H9 (cell line): ENCODE results near the gene FSIP1. TPM values are rescaled to one million over a fixed set of nuclear protein-coding genes. Genes with fewer than 3 reads are reported as not detected.

Experiments used
- DNase-seq: peaks from one replicate; pipeline ENCODE4 v3.0.0-alpha.2; 2017
- H2AFZ ChIP-seq: one replicate; pipeline ENCODE4 v1.6.1; 2013; ENCODE audit warnings: mild to moderate bottlenecking, low read length, control low read depth, moderate library complexity
- H2AK5ac ChIP-seq: 2 replicates; pipeline ENCODE4 v1.6.1; 2013; ENCODE audit warnings: low read length, control low read depth, mixed read lengths; ENCODE audit not compliant: insufficient read length
- H2BK120ac ChIP-seq: one replicate; pipeline ENCODE4 v1.6.1; 2013; ENCODE audit warnings: low read depth, mild to moderate bottlenecking, low read length, control low read depth, inconsistent platforms; ENCODE audit not compliant: poor library complexity, severe bottlenecking
- H2BK12ac ChIP-seq: 2 replicates; pipeline ENCODE4 v1.6.1; 2013; ENCODE audit warnings: low read length, control low read depth, mixed read lengths, low read depth; ENCODE audit not compliant: insufficient read length
- H2BK15ac ChIP-seq: 2 replicates; pipeline ENCODE4 v1.6.1; 2013; ENCODE audit warnings: low read depth, low read length, control low read depth
- H2BK20ac ChIP-seq: one replicate; pipeline ENCODE4 v1.6.1; 2013; ENCODE audit warnings: low read depth, mild to moderate bottlenecking, low read length, control low read depth, inconsistent platforms; ENCODE audit not compliant: poor library complexity, severe bottlenecking
- H2BK5ac ChIP-seq: 2 replicates; pipeline ENCODE4 v1.6.1; 2013; ENCODE audit warnings: low read length, control low read depth, mixed read lengths; ENCODE audit not compliant: insufficient read length
- H3K14ac ChIP-seq: 2 replicates; pipeline ENCODE4 v1.6.1; 2013; ENCODE audit warnings: low read length, control low read depth; ENCODE audit not compliant: insufficient read depth
- H3K18ac ChIP-seq: 2 replicates; pipeline ENCODE4 v1.6.1; 2013; ENCODE audit warnings: low read depth, mild to moderate bottlenecking, mixed read lengths, low read length, control low read depth; ENCODE audit not compliant: insufficient read length
- H3K23ac ChIP-seq: 2 replicates; pipeline ENCODE4 v1.6.1; 2013; ENCODE audit warnings: low read length, control low read depth, mixed read lengths, low read depth; ENCODE audit not compliant: insufficient read length
- H3K23me2 ChIP-seq: 2 replicates; pipeline ENCODE4 v1.6.1; 2013; ENCODE audit warnings: low read depth, mild to moderate bottlenecking, mixed read lengths, low read length, control low read depth; ENCODE audit not compliant: insufficient read length, poor library complexity, severe bottlenecking
- H3K27ac ChIP-seq: 2 replicates; pipeline ENCODE4 v1.5.1; 2013; ENCODE audit warnings: low read length, control low read depth, mixed read lengths, low read depth; ENCODE audit not compliant: insufficient read length
- H3K27me3 ChIP-seq: 2 replicates; pipeline ENCODE4 v1.6.1; 2013; ENCODE audit warnings: low read length, control low read depth, inconsistent platforms; ENCODE audit not compliant: insufficient read depth
- H3K4ac ChIP-seq: 2 replicates; pipeline ENCODE4 v1.6.1; 2013; ENCODE audit warnings: low read depth, mild to moderate bottlenecking, control low read depth, inconsistent platforms, low read length, moderate library complexity
- H3K4me1 ChIP-seq: 2 replicates; pipeline ENCODE4 v1.6.1; 2013; ENCODE audit warnings: low read length, control low read depth, inconsistent platforms; ENCODE audit not compliant: insufficient read depth
- H3K4me2 ChIP-seq: 2 replicates; pipeline ENCODE4 v1.6.1; 2013; ENCODE audit warnings: low read length, control low read depth, mixed read lengths; ENCODE audit not compliant: insufficient read length, insufficient read depth
- H3K56ac ChIP-seq: 2 replicates; pipeline ENCODE4 v1.6.1; 2013; ENCODE audit warnings: low read depth, mild to moderate bottlenecking, mixed read lengths, low read length, control low read depth; ENCODE audit not compliant: insufficient read length
- H3K79me1 ChIP-seq: 2 replicates; pipeline ENCODE4 v1.6.1; 2013; ENCODE audit warnings: low read depth, mild to moderate bottlenecking, moderate library complexity, low read length, control low read depth, inconsistent platforms; ENCODE audit not compliant: insufficient read depth, poor library complexity, severe bottlenecking
- H3K79me2 ChIP-seq: 2 replicates; pipeline ENCODE4 v1.6.1; 2013; ENCODE audit warnings: low read length, control low read depth, inconsistent platforms; ENCODE audit not compliant: insufficient read depth
- H3K9ac ChIP-seq: 2 replicates; pipeline ENCODE4 v1.6.1; 2013; ENCODE audit warnings: low read length, control low read depth, mixed read lengths; ENCODE audit not compliant: insufficient read length; ENCODE audit errors: extremely low read depth
- H3K9me3 ChIP-seq: one replicate; pipeline ENCODE4 v1.6.1; 2013; ENCODE audit warnings: low read depth, low read length, inconsistent platforms; ENCODE audit not compliant: control insufficient read depth
- H3T11ph ChIP-seq: one replicate; pipeline ENCODE4 v1.6.1; 2013; ENCODE audit warnings: mild to moderate bottlenecking, low read length, control low read depth, inconsistent platforms
- H4K20me1 ChIP-seq: one replicate; pipeline ENCODE4 v1.6.1; 2013; ENCODE audit not compliant: control insufficient read depth, insufficient read length, insufficient read depth
- H4K5ac ChIP-seq: 2 replicates; pipeline ENCODE4 v1.6.1; 2013; ENCODE audit warnings: low read depth, mild to moderate bottlenecking, mixed read lengths, low read length, control low read depth; ENCODE audit not compliant: insufficient read length
- H4K8ac ChIP-seq: replicated peaks from 2 replicates; pipeline ENCODE4 v1.6.1; 2013; ENCODE audit warnings: low read length, control low read depth, mixed read lengths, low read depth; ENCODE audit not compliant: insufficient read length
- H4K91ac ChIP-seq: 2 replicates; pipeline ENCODE4 v1.6.1; 2013; ENCODE audit warnings: low read depth, mild to moderate bottlenecking, moderate library complexity, mixed read lengths, low read length, control low read depth; ENCODE audit not compliant: insufficient read length
- H3K27ac Mint-ChIP-seq, 3 experiments: 2 replicates in 2 of 3; 3 replicates in 1 of 3; pipeline ENCODE4 v1.8.0; 2020 to 2021; ENCODE audit warnings: mixed read lengths in 3 of 3, mild to moderate bottlenecking in 1 of 3, moderate library complexity in 1 of 3
- H3K27me3 Mint-ChIP-seq: 2 replicates; pipeline ENCODE4 v1.8.0; 2021; ENCODE audit warnings: low read depth, mild to moderate bottlenecking, moderate library complexity, mixed read lengths
- H3K36me3 Mint-ChIP-seq, 3 experiments: 2 replicates in 2 of 3; 3 replicates in 1 of 3; pipeline ENCODE4 v1.8.0; 2020 to 2021; ENCODE audit warnings: low read depth in 3 of 3, mixed read lengths in 3 of 3; ENCODE audit not compliant: insufficient read depth in 1 of 3
- H3K4me1 Mint-ChIP-seq, 2 experiments: 2 replicates each; pipeline ENCODE4 v1.8.0; 2020; ENCODE audit warnings: mixed read lengths in 2 of 2
- H3K4me3 Mint-ChIP-seq, 2 experiments: 2 replicates in 1 of 2; 3 replicates in 1 of 2; pipeline ENCODE4 v1.8.0; 2020 to 2021; ENCODE audit warnings: mild to moderate bottlenecking in 2 of 2, mixed read lengths in 2 of 2, moderate library complexity in 1 of 2
- H3K9me3 Mint-ChIP-seq, 2 experiments: 2 replicates in 1 of 2; 3 replicates in 1 of 2; pipeline ENCODE4 v1.8.0; 2020; ENCODE audit warnings: mild to moderate bottlenecking in 2 of 2, mixed read lengths in 2 of 2, moderate library complexity in 1 of 2
- WGBS: extraction: QIAGEN DNeasy Blood & Tissue Kit; methylation state at CpG from one replicate; pipeline ENCODE4 v1.1.7; 2013; ENCODE audit warnings: missing lambda C conversion rate, low lambda C conversion rate, mixed read lengths; ENCODE audit not compliant: insufficient read length; ENCODE audit errors: extremely low coverage; 5-methylcytosine and 5-hydroxymethylcytosine counted together
- total RNA-seq: library from RNA; stranded (reverse); gene quantifications from 2 replicates; pipeline ENCODE4 v1.2.1, GENCODE V29; 2021
- TF ChIP-seq, protein P1 (sequence below): fragments of 200-600 bp; sonication (generic); conservative IDR thresholded peaks from 3 replicates; pipeline ENCODE4 v1.8.0; 2021; ENCODE audit warnings: antibody characterized with exemption, mild to moderate bottlenecking

Gene FSIP1
- total RNA-seq, 1 experiment from 2014 or later, result 0.96 TPM

DNA sequence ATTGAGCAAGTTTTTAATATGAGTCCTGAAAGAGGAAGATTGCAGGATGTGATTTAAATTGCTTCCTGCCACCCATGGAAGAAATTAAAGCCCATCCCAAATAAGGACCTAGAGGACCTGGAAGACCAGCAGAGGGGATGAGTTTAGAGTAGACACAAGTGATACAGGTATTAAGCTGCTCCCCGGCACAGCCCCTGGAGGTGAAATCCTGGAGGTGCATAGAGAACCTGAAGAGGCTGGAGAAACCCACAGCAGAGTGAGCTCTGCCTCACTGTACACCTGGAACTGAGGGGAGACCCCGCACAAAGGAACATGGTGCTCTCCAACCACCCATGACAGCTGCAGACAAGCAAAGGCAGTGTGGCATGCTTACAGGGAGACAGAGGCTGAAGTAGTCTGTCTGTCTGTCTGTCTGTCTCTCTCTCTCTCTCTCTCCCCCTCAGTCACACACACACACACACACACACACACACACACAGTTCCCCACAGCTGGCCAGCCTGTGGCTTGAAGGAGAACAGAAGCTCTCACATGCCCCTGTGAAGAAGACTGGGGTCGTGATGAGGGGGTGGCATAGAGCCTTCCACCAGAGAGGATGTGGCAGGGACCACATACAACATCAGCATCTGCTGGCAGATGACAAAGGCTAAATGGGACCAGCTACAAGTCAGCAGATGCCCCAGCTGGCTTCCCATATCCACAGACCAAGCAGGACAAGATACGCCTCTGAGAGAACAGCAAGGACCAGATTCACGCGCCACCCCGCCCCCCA, 38.1 kb downstream of the FSIP1 start:
- Histone ChIP-seq H3K18ac (no peak overlapping the region), H3K4me1 (no peaks in the 10 kb centered on the region), H4K20me1 (no peaks in the 10 kb centered on the region), H3T11ph (no peak overlapping the region), H3K4me2 (no peak overlapping the region), H3K27ac (no peak overlapping the region), H2BK12ac (no peak overlapping the region), H3K23ac (no peak overlapping the region), H3K27me3 (no peaks in the 10 kb centered on the region), H4K5ac (no peak overlapping the region), H2BK20ac (no peak overlapping the region), H3K4ac (no peak overlapping the region), H3K9ac (no peak overlapping the region), H3K79me2 (no peaks in the 10 kb centered on the region), H2BK5ac (no peak overlapping the region), H4K8ac (no peak overlapping the region), H3K9me3 (no peaks in the 10 kb centered on the region), H2AK5ac (no peak overlapping the region), H2BK120ac (no peak overlapping the region), H4K91ac (no peak overlapping the region), H3K14ac (no peak overlapping the region), H2BK15ac (no peak overlapping the region), H2AFZ (no peak overlapping the region), H3K79me1 (no peaks in the 10 kb centered on the region), H3K56ac (no peak overlapping the region), H3K23me2 (no peaks in the 10 kb centered on the region)
- H3K36me3 Mint-ChIP-seq, result peaks cover 0 to 12% (median 2%) of the 10 kb centered on the region in 3 experiments; a peak in 3 of 7 replicates
- TF ChIP-seq, protein P1, sequence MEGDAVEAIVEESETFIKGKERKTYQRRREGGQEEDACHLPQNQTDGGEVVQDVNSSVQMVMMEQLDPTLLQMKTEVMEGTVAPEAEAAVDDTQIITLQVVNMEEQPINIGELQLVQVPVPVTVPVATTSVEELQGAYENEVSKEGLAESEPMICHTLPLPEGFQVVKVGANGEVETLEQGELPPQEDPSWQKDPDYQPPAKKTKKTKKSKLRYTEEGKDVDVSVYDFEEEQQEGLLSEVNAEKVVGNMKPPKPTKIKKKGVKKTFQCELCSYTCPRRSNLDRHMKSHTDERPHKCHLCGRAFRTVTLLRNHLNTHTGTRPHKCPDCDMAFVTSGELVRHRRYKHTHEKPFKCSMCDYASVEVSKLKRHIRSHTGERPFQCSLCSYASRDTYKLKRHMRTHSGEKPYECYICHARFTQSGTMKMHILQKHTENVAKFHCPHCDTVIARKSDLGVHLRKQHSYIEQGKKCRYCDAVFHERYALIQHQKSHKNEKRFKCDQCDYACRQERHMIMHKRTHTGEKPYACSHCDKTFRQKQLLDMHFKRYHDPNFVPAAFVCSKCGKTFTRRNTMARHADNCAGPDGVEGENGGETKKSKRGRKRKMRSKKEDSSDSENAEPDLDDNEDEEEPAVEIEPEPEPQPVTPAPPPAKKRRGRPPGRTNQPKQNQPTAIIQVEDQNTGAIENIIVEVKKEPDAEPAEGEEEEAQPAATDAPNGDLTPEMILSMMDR, result peak; percentile 43; the same call in 1 of the 3 replicates
- peaks cover 4 to 9% of the 10 kb centered on the region in 2 experiments; a peak in 2 of 4 replicates for H3K4me1 Mint-ChIP-seq
- DNase-seq, result no peak
- no peaks in the 10 kb centered on the region for H3K27me3 Mint-ChIP-seq
- H3K4me3 Mint-ChIP-seq, result no peak overlapping the region
- H3K27ac Mint-ChIP-seq, result no peak overlapping the region
- H3K9me3 Mint-ChIP-seq, result peaks cover 2 to 7% of the 10 kb centered on the region in 2 experiments; a peak in 2 of 5 replicates
- no CpG with 5 or more reads among the region's 7 CpGs for WGBS
